Pancreas (tissue), 10 donors: ENCODE measurements around the gene TMEM131. TPM values are rescaled to one million over a fixed set of nuclear protein-coding genes. Genes with fewer than 3 reads are reported as not detected.
"Not testable (repeated sequence)": the region's sequence is repeated elsewhere in the genome, so short reads cannot be mapped to it uniquely, and the experiment has no call there.

Source experiments
- ATAC-seq, 4 donors: fragments of 200-7000 bp; cut with Tn5 transposase; one replicate each; pipeline versions ENCODE4 v1.8.0 to v1.9.1; 2020; ENCODE audit warnings: mild to moderate bottlenecking in 4 of 4, moderate library complexity in 4 of 4
- DNase-seq, 6 donors: peaks; one replicate each; pipeline ENCODE4 v3.0.0-alpha.2; 2020
- FAIRE-seq: peaks from 2 replicates; lab custom pipeline; 2012; peaks lifted over from hg19 to GRCh38; lab: Jason Lieb, UNC
- H3K27ac ChIP-seq, 4 donors: fragments of 200-600 bp; sonication (generic); 1 replicate in 3 of 4; 2 replicates in 1 of 4; pipeline versions ENCODE4 v1.5.0 to v1.8.0; 2020
- H3K27me3 ChIP-seq, 4 donors: fragments of 200-600 bp; one replicate each; pipeline ENCODE4 v1.8.0; 2021
- H3K36me3 ChIP-seq, 3 donors: fragments of 200-600 bp; sonication (generic) in 1 of 3; one replicate each; pipeline versions ENCODE4 v1.5.0 to v1.8.0; 2020 to 2021
- H3K4me1 ChIP-seq, 3 donors: fragments of 200-600 bp; one replicate each; pipeline ENCODE4 v1.8.0; 2021
- H3K4me3 ChIP-seq, 4 donors: fragments of 200-600 bp; sonication (generic) in 2 of 4; one replicate each; pipeline versions ENCODE4 v1.5.0 to v1.8.0; 2020 to 2021
- H3K9me3 ChIP-seq, 4 donors: fragments of 200-600 bp; one replicate each; pipeline ENCODE4 v1.8.0; 2021
- CTCF ChIP-seq, 4 donors: fragments of 200-600 bp; sonication (generic) in 3 of 4; IDR thresholded peaks; one replicate each; pipeline versions ENCODE4 v1.5.0 to v1.8.0; 2021; ENCODE audit warnings: antibody characterized with exemption in 4 of 4
- WGBS, 2 donors: extraction: QIAGEN DNeasy Blood & Tissue Kit; methylation state at CpG; one replicate each; pipeline ENCODE4 v1.1.7; 2013; 5-methylcytosine and 5-hydroxymethylcytosine counted together
- intact Hi-C, 3 donors: fragments of 100-400 bp; cut with DNase I; formaldehyde crosslinking; loops; one replicate each; pipeline versions ENCODE4 v1.11.1 to v1.14.2; 2022
- polyA plus RNA-seq, 2 donors: library from polyadenylated mRNA; stranded (reverse); fragments of 200-250 nt; gene quantifications; one replicate each; pipeline ENCODE4 v1.2.3, GENCODE V29; 2013
- total RNA-seq, 6 donors: library from RNA; stranded (reverse); fragmentation: NEBNext Ultra II Directional in 4 of 6; extraction: Animal tissue kit (Norgen Biotek cat#: 25700) in 4 of 6; gene quantifications; one replicate each; pipeline versions ENCODE4 v1.2.1 to v1.2.4, GENCODE V29; 2021 to 2023
- donor health status: healthy with polysubstance abuse.
- donor health status: DM: no; HTN: no; CAD: no; lungs with moderate emphysema.
- donor health status: DM: no; HTN: no; CAD: no.
- donor health status: control.
- donor health status: control.
- donor health status: Bipolar disorder and iron deficiency.
- donor health status: DM: yes; HTN: yes; CAD: no.
- donor health status: DM: no; HTN: no; CAD: no.
- donor health status: DM: no; HTN: no; CAD: no.
- donor health status: DM: yes; HTN: yes; CAD: no.

The TMEM131 gene
- total and polyA plus RNA-seq, 8 donors: 8.1 to 26.5 (median 19.4) TPM

- Histone ChIP-seq H3K9me3 (no peaks in the 10 kb centered on the region), H3K27me3 (no peaks in the 10 kb centered on the region), H3K4me3 (no peak overlapping the region), H3K4me1 (no peaks in the 10 kb centered on the region), H3K27ac (no peak overlapping the region), H3K36me3 (no peaks in the 10 kb centered on the region)
- no peak for TF ChIP-seq CTCF (IDR thresholded peaks at IDR 0.05)
- FAIRE-seq (no peak), DNase-seq (no peak), ATAC-seq (no peak)
- WGBS, 2 donors: 62 to 70% methylated on average over 2 of the region's 2 CpGs
- intact Hi-C loops: no loop called here
These were observed 138.2 kb downstream of the TMEM131 start for GRCh38 chr2:97857553-97857952.

GRCh38 chr2:97853057-97853456 is 142.7 kb downstream of the TMEM131 start:
- H3K4me1 ChIP-seq, H3K36me3 ChIP-seq, H3K4me3 ChIP-seq, H3K9me3 ChIP-seq, DNase-seq, intact Hi-C loops, H3K27ac ChIP-seq, H3K27me3 ChIP-seq, FAIRE-seq: not testable (repeated sequence)
- WGBS, 2 donors: 95 to 99% methylated on average over 4 of the region's 4 CpGs
- peak in 3 of 4 donors; percentile 42 to 56 (median 47) for ATAC-seq

- no peak overlapping the region for H3K4me3 ChIP-seq
- H3K27ac ChIP-seq: no peak overlapping the region
- 88 to 95% methylated on average over 5 of the region's 5 CpGs for WGBS, 2 donors
- FAIRE-seq: no peak
- no peak for DNase-seq
- peaks cover 0 to 7% (median 0%) of the 10 kb centered on the region in 3 donors for H3K4me1 ChIP-seq
- no peak for ATAC-seq
- intact Hi-C loops: no loop called here
- no peak for TF ChIP-seq CTCF (IDR thresholded peaks at IDR 0.05)
- H3K36me3 ChIP-seq: no peaks in the 10 kb centered on the region
- H3K27me3 ChIP-seq: no peaks in the 10 kb centered on the region
- H3K9me3 ChIP-seq: no peaks in the 10 kb centered on the region
These were observed 144.6 kb downstream of the TMEM131 start for GRCh38 chr2:97851172-97851571.

GRCh38 chr2:97849881-97850528 is 145.7 kb downstream of the TMEM131 start:
- Histone ChIP-seq H3K4me1 (peaks cover 0 to 7% (median 0%) of the 10 kb centered on the region in 3 donors), H3K4me3 (no peak overlapping the region), H3K9me3 (no peaks in the 10 kb centered on the region), H3K27me3 (no peaks in the 10 kb centered on the region), H3K36me3 (no peaks in the 10 kb centered on the region), H3K27ac (no peak overlapping the region)
- no peak for TF ChIP-seq CTCF (IDR thresholded peaks at IDR 0.05)
- intact Hi-C loops: no loop called here
- ATAC-seq (no peak), FAIRE-seq (no peak), DNase-seq (no peak)
- 79 to 98% methylated on average over 3 of the region's 3 CpGs for WGBS, 2 donors

- 94% methylated on average over 1 of the region's 1 CpG for WGBS, 2 donors
- H3K36me3 ChIP-seq: no peaks in the 10 kb centered on the region
- FAIRE-seq: no peak
- no peaks in the 10 kb centered on the region for H3K27me3 ChIP-seq
- H3K4me3 ChIP-seq: no peak overlapping the region
- intact Hi-C loops: no loop called here
- H3K27ac ChIP-seq: no peak overlapping the region
- H3K4me1 ChIP-seq: peaks cover 0 to 7% (median 0%) of the 10 kb centered on the region in 3 donors
- no peak for TF ChIP-seq CTCF (IDR thresholded peaks at IDR 0.05)
- ATAC-seq: no peak
- no peaks in the 10 kb centered on the region for H3K9me3 ChIP-seq
- no peak for DNase-seq
These were observed 147.4 kb downstream of the TMEM131 start for GRCh38 chr2:97848306-97848705.

- ATAC-seq, DNase-seq, FAIRE-seq, intact Hi-C loops, H3K27ac ChIP-seq, H3K27me3 ChIP-seq, H3K4me3 ChIP-seq, H3K9me3 ChIP-seq, H3K36me3 ChIP-seq, H3K4me1 ChIP-seq: not testable (repeated sequence)
- 97 to 98% methylated on average over 10 to 12 of the region's 12 CpGs for WGBS, 2 donors
These were observed 149.0 kb downstream of the TMEM131 start for GRCh38 chr2:97846716-97847115.
